Testis (tissue), 2 donors: ENCODE measurements around the gene FGF13.

Experiments
- POLR2A ChIP-seq: fragments of 450-650 bp; IDR thresholded peaks from one replicate; pipeline ENCODE4 v1.6.1; 2017; ENCODE audit warnings: antibody characterized with exemption, mild to moderate bottlenecking, moderate library complexity
- TF ChIP-seq, protein P1 (sequence below), 3 experiments: fragments of 450-650 bp in 2 of 3; fragments of 200-600 bp in 1 of 3; sonication (generic) in 1 of 3; IDR thresholded peaks; one replicate each; pipeline ENCODE4 v1.5.1; 2016 to 2019; ENCODE audit warnings: antibody characterized with exemption in 3 of 3, mild to moderate bottlenecking in 2 of 3, moderate library complexity in 1 of 3

DNA sequence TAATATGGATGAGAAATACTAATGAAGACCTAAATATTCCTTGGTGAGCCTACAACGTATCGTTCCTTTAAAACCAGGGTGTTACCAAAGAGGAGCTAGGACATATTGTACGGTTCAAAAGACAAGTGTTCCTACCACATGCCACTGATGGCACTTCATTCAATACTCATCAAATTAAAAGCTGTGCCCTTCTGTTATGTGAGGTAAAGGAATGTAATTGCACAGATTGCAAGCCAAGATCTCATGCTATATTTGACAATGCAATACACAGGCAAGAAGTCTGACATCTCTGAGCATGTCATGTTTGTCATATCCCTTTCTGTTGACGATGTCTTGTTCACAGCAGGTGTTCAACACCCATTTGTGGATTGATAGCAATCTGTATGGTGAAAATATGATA is 6.9 kb downstream of the FGF13 start:
- TF ChIP-seq, protein P1, sequence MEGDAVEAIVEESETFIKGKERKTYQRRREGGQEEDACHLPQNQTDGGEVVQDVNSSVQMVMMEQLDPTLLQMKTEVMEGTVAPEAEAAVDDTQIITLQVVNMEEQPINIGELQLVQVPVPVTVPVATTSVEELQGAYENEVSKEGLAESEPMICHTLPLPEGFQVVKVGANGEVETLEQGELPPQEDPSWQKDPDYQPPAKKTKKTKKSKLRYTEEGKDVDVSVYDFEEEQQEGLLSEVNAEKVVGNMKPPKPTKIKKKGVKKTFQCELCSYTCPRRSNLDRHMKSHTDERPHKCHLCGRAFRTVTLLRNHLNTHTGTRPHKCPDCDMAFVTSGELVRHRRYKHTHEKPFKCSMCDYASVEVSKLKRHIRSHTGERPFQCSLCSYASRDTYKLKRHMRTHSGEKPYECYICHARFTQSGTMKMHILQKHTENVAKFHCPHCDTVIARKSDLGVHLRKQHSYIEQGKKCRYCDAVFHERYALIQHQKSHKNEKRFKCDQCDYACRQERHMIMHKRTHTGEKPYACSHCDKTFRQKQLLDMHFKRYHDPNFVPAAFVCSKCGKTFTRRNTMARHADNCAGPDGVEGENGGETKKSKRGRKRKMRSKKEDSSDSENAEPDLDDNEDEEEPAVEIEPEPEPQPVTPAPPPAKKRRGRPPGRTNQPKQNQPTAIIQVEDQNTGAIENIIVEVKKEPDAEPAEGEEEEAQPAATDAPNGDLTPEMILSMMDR (IDR thresholded peaks at IDR 0.05), result no peak
- no peak for TF ChIP-seq POLR2A
